Astrocyte (in vitro differentiated cells and primary cell): Measurements from ENCODE around the gene LMX1B. TPM values are rescaled to one million over a fixed set of nuclear protein-coding genes. Genes with fewer than 3 reads are reported as not detected.

Experiments used
- DNase-seq: peaks from one replicate; pipeline ENCODE4 v3.0.0-alpha.2; 2010; ENCODE audit warnings: low read depth
- FAIRE-seq: peaks from 2 replicates; lab custom pipeline; 2011; peaks lifted over from hg19 to GRCh38; lab: Jason Lieb, UNC
- H2AFZ ChIP-seq: 2 replicates; pipeline ENCODE4 v1.6.0; 2012; ENCODE audit warnings: low read depth, low read length, inconsistent platforms
- H3K27ac ChIP-seq: 2 replicates; pipeline ENCODE4 v1.5.1; 2011; ENCODE audit warnings: low read depth, low read length, inconsistent platforms
- H3K27me3 ChIP-seq: 2 replicates; pipeline ENCODE4 v1.6.0; 2011; ENCODE audit warnings: low read length, inconsistent platforms; ENCODE audit not compliant: insufficient read depth
- H3K36me3 ChIP-seq: 2 replicates; pipeline ENCODE4 v1.5.1; 2011; ENCODE audit warnings: low read length, inconsistent platforms; ENCODE audit not compliant: insufficient read depth
- H3K4me1 ChIP-seq: 2 replicates; pipeline ENCODE4 v1.5.1; 2011; ENCODE audit warnings: low read length, inconsistent platforms; ENCODE audit not compliant: insufficient read depth
- H3K4me2 ChIP-seq: 2 replicates; pipeline ENCODE4 v1.6.0; 2012; ENCODE audit warnings: low read length, inconsistent platforms
- H3K4me3 ChIP-seq: 2 replicates; pipeline ENCODE4 v1.5.1; 2011; ENCODE audit warnings: low read depth, mild to moderate bottlenecking, low read length, inconsistent platforms; ENCODE audit not compliant: insufficient read depth
- H3K79me2 ChIP-seq: 2 replicates; pipeline ENCODE4 v1.6.0; 2012; ENCODE audit warnings: mild to moderate bottlenecking, low read length, inconsistent platforms; ENCODE audit not compliant: insufficient read depth
- H3K9ac ChIP-seq: 2 replicates; pipeline ENCODE4 v1.6.0; 2012; ENCODE audit warnings: mild to moderate bottlenecking, low read length, inconsistent platforms
- H3K9me3 ChIP-seq: 2 replicates; pipeline ENCODE4 v1.5.1; 2012; ENCODE audit warnings: low read depth, mild to moderate bottlenecking, low read length, inconsistent platforms; ENCODE audit not compliant: insufficient read depth
- H4K20me1 ChIP-seq: 2 replicates; pipeline ENCODE4 v1.6.0; 2012; ENCODE audit warnings: low read length, inconsistent platforms; ENCODE audit not compliant: insufficient read depth
- H3K27ac Mint-ChIP-seq: one replicate; pipeline ENCODE4 v1.8.0; 2021; ENCODE audit warnings: mild to moderate bottlenecking, mixed read lengths; ENCODE audit not compliant: unreplicated experiment
- H3K27me3 Mint-ChIP-seq: one replicate; pipeline ENCODE4 v1.8.0; 2021; ENCODE audit warnings: low read depth, mixed read lengths; ENCODE audit not compliant: unreplicated experiment
- H3K36me3 Mint-ChIP-seq: one replicate; pipeline ENCODE4 v1.8.0; 2021; ENCODE audit warnings: low read depth, mixed read lengths; ENCODE audit not compliant: unreplicated experiment
- H3K4me1 Mint-ChIP-seq: one replicate; pipeline ENCODE4 v1.8.0; 2021; ENCODE audit warnings: low read depth, mixed read lengths; ENCODE audit not compliant: unreplicated experiment
- H3K4me3 Mint-ChIP-seq: one replicate; pipeline ENCODE4 v1.8.0; 2021; ENCODE audit warnings: mild to moderate bottlenecking, moderate library complexity, mixed read lengths; ENCODE audit not compliant: unreplicated experiment
- H3K9me3 Mint-ChIP-seq: one replicate; pipeline ENCODE4 v1.8.0; 2021; ENCODE audit warnings: mild to moderate bottlenecking, mixed read lengths; ENCODE audit not compliant: unreplicated experiment
- CTCF ChIP-seq: IDR thresholded peaks from 2 replicates; pipeline ENCODE4 v1.5.1; 2011; ENCODE audit warnings: low read depth, mild to moderate bottlenecking, inconsistent platforms, low read length, moderate library complexity; ENCODE audit not compliant: insufficient read depth
- EZH2 ChIP-seq: IDR thresholded peaks from 2 replicates; pipeline ENCODE4 v1.6.1; 2012; ENCODE audit warnings: mild to moderate bottlenecking, low read length, inconsistent platforms; ENCODE audit not compliant: insufficient read depth
- total RNA-seq: library from RNA; stranded (reverse); gene quantifications from 2 replicates; pipeline ENCODE4 v1.2.1, GENCODE V29; 2021

LMX1B gene
- total RNA-seq, 1 donor from 2014 or later: 0.45 TPM

GRCh38 chr9:126612813-126613641 lies 701 bp upstream of the LMX1B start:
- H3K27me3 ChIP-seq: peaks cover 82% of the 10 kb centered on the region
- no peak overlapping the region for H3K4me3 ChIP-seq
- H3K4me1 Mint-ChIP-seq: no peaks in the 10 kb centered on the region
- peaks cover 64% of the 10 kb centered on the region for H3K27me3 Mint-ChIP-seq
- H3K27ac Mint-ChIP-seq: peak overlapping the region; percentile 93
- no peak overlapping the region for H3K4me3 Mint-ChIP-seq
- H4K20me1 ChIP-seq: peaks cover 25% of the 10 kb centered on the region
- H2AFZ ChIP-seq: no peak overlapping the region
- H3K4me1 ChIP-seq: peaks cover 2% of the 10 kb centered on the region
- H3K9me3 Mint-ChIP-seq: peaks cover 5% of the 10 kb centered on the region
- H3K9ac ChIP-seq: no peak overlapping the region
- H3K36me3 ChIP-seq: no peaks in the 10 kb centered on the region
- FAIRE-seq: no peak
- TF ChIP-seq CTCF: no peak
- TF ChIP-seq EZH2: peak; percentile 99
- no peaks in the 10 kb centered on the region for H3K79me2 ChIP-seq
- H3K4me2 ChIP-seq: no peak overlapping the region
- H3K27ac ChIP-seq: no peak overlapping the region
- H3K36me3 Mint-ChIP-seq: no peaks in the 10 kb centered on the region
- no peaks in the 10 kb centered on the region for H3K9me3 ChIP-seq
- DNase-seq: no peak

- no peak overlapping the region for H3K4me3 ChIP-seq
- no peak overlapping the region for H3K27ac ChIP-seq
- H3K27me3 Mint-ChIP-seq: peaks cover 62% of the 10 kb centered on the region
- H3K4me3 Mint-ChIP-seq: no peak overlapping the region
- peaks cover 3% of the 10 kb centered on the region for H3K4me1 Mint-ChIP-seq
- peaks cover 25% of the 10 kb centered on the region for H4K20me1 ChIP-seq
- no peak for TF ChIP-seq EZH2
- TF ChIP-seq CTCF: no peak
- peaks cover 2% of the 10 kb centered on the region for H3K4me1 ChIP-seq
- FAIRE-seq (no peak), DNase-seq (no peak)
- H3K36me3 Mint-ChIP-seq: no peaks in the 10 kb centered on the region
- H3K4me2 ChIP-seq: no peak overlapping the region
- H2AFZ ChIP-seq: no peak overlapping the region
- H3K36me3 ChIP-seq: no peaks in the 10 kb centered on the region
- H3K9me3 Mint-ChIP-seq: peaks cover 5% of the 10 kb centered on the region
- H3K27me3 ChIP-seq: peaks cover 83% of the 10 kb centered on the region
- H3K27ac Mint-ChIP-seq: no peak overlapping the region
- no peaks in the 10 kb centered on the region for H3K9me3 ChIP-seq
- no peak overlapping the region for H3K9ac ChIP-seq
- H3K79me2 ChIP-seq: no peaks in the 10 kb centered on the region
Observed at GRCh38 chr9:126614088-126614454, 343 bp downstream of the LMX1B start.
